ENCODE results near the gene APIP.

GRCh38 chr11:34959770-34960169 lies 43.6 kb upstream of the APIP start:
- TF ChIP-seq SIN3A (IDR thresholded peaks at IDR 0.05; ENCODE audit: borderline replicate concordance, insufficient read depth, low read depth, low read length) (no peak), CTCF (IDR thresholded peaks at IDR 0.05) (no peak), POLR2AphosphoS5 (IDR thresholded peaks at IDR 0.05; ENCODE audit: low read depth, low read length) (no peak), REST (IDR thresholded peaks at IDR 0.05; ENCODE audit: insufficient read depth in 1 of 2, low read depth in 2 of 2, low read length in 1 of 2) (no peak)
